Smooth muscle cell (in vitro differentiated cells): ENCODE measurements around the gene ADRA2C. TPM values are rescaled to one million over a fixed set of nuclear protein-coding genes. Genes with fewer than 3 reads are reported as not detected.

Experiments used
- DNase-seq: peaks from one replicate; lab custom pipeline; 2025; ENCODE audit not compliant: unreplicated experiment; lab: John Stamatoyannopoulos, UW
- H2AFZ ChIP-seq: fragments of 200-600 bp; sonication (generic); 2 replicates; pipeline ENCODE4 v1.6.0; 2016; ENCODE audit warnings: antibody characterized with exemption, low read depth, mild to moderate bottlenecking
- H3F3A ChIP-seq: fragments of 200-600 bp; sonication (generic); 2 replicates; pipeline ENCODE4 v1.6.0; 2017; ENCODE audit warnings: antibody characterized with exemption, low read depth
- H3K27ac ChIP-seq: fragments of 200-600 bp; sonication (generic); 2 replicates; pipeline ENCODE4 v1.5.1; 2016; ENCODE audit warnings: low read depth, mild to moderate bottlenecking
- H3K27me3 ChIP-seq: fragments of 200-600 bp; sonication (generic); 2 replicates; pipeline ENCODE4 v1.6.1; 2016; ENCODE audit warnings: low read depth, mild to moderate bottlenecking
- H3K36me3 ChIP-seq: fragments of 200-600 bp; sonication (generic); 2 replicates; pipeline ENCODE4 v1.5.1; 2016; ENCODE audit warnings: low read depth
- H3K4me1 ChIP-seq: fragments of 200-600 bp; sonication (generic); 2 replicates; pipeline ENCODE4 v1.5.1; 2016; ENCODE audit warnings: low read depth
- H3K4me2 ChIP-seq: fragments of 200-600 bp; sonication (generic); 2 replicates; pipeline ENCODE4 v1.6.0; 2016; ENCODE audit warnings: mild to moderate bottlenecking
- H3K4me3 ChIP-seq: fragments of 200-600 bp; sonication (generic); 2 replicates; pipeline ENCODE4 v1.5.1; 2016; ENCODE audit warnings: mild to moderate bottlenecking
- H3K79me2 ChIP-seq: fragments of 200-600 bp; sonication (generic); 2 replicates; pipeline ENCODE4 v1.6.0; 2016; ENCODE audit warnings: low read depth, mild to moderate bottlenecking
- H3K9ac ChIP-seq: fragments of 200-600 bp; sonication (generic); 2 replicates; pipeline ENCODE4 v1.6.0; 2016; ENCODE audit warnings: low read depth
- H3K9me3 ChIP-seq: fragments of 200-600 bp; sonication (generic); replicated peaks from 2 replicates; pipeline ENCODE4 v1.5.1; 2016; ENCODE audit warnings: low read depth
- H4K20me1 ChIP-seq: fragments of 200-600 bp; sonication (generic); 2 replicates; pipeline ENCODE4 v1.6.0; 2016; ENCODE audit warnings: low read depth
- WGBS: methylation state at CpG from one replicate; pipeline ENCODE4 v1.1.7; 2016; ENCODE audit warnings: low lambda C conversion rate; 5-methylcytosine and 5-hydroxymethylcytosine counted together
- polyA plus RNA-seq: library from polyadenylated mRNA; unstranded; fragments of >200 nt; fragmentation: Nextera tagmentation; extraction: Ambion mirVana; gene quantifications from 2 replicates; pipeline ENCODE4 v1.2.1, GENCODE V29; 2016
- total RNA-seq: library from RNA; depleted of rRNA; stranded (reverse); fragments of >200 nt; gene quantifications from 2 replicates; pipeline ENCODE4 v1.2.3, GENCODE V29; 2014
- TF ChIP-seq, protein P1 (sequence below): fragments of 200-600 bp; sonication (generic); IDR thresholded peaks from 2 replicates; pipeline ENCODE4 v1.5.1; 2017; ENCODE audit warnings: borderline replicate concordance, mild to moderate bottlenecking, antibody characterized with exemption; ENCODE audit not compliant: insufficient read depth, poor library complexity, severe bottlenecking

The ADRA2C gene
- total and polyA plus RNA-seq, 2 experiments from 2014 or later, result 0.53 to 1.6 TPM

- Histone ChIP-seq H3K4me2 (no peak overlapping the region), H3K27ac (no peak overlapping the region), H3K9me3 (no peaks in the 10 kb centered on the region), H3K4me3 (no peak overlapping the region), H3K9ac (no peak overlapping the region), H3K4me1 (no peaks in the 10 kb centered on the region), H4K20me1 (no peaks in the 10 kb centered on the region), H3K36me3 (no peaks in the 10 kb centered on the region), H3K79me2 (no peaks in the 10 kb centered on the region), H3K27me3 (no peaks in the 10 kb centered on the region), H2AFZ (no peak overlapping the region), H3F3A (no peaks in the 10 kb centered on the region)
- WGBS, result 90% methylated on average over 25 of the region's 25 CpGs
- DNase-seq, result no peak
- TF ChIP-seq, protein P1, sequence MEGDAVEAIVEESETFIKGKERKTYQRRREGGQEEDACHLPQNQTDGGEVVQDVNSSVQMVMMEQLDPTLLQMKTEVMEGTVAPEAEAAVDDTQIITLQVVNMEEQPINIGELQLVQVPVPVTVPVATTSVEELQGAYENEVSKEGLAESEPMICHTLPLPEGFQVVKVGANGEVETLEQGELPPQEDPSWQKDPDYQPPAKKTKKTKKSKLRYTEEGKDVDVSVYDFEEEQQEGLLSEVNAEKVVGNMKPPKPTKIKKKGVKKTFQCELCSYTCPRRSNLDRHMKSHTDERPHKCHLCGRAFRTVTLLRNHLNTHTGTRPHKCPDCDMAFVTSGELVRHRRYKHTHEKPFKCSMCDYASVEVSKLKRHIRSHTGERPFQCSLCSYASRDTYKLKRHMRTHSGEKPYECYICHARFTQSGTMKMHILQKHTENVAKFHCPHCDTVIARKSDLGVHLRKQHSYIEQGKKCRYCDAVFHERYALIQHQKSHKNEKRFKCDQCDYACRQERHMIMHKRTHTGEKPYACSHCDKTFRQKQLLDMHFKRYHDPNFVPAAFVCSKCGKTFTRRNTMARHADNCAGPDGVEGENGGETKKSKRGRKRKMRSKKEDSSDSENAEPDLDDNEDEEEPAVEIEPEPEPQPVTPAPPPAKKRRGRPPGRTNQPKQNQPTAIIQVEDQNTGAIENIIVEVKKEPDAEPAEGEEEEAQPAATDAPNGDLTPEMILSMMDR, result no peak
Measured at GRCh38 chr4:3781997-3782930, 16.1 kb downstream of the ADRA2C start.

DNA sequence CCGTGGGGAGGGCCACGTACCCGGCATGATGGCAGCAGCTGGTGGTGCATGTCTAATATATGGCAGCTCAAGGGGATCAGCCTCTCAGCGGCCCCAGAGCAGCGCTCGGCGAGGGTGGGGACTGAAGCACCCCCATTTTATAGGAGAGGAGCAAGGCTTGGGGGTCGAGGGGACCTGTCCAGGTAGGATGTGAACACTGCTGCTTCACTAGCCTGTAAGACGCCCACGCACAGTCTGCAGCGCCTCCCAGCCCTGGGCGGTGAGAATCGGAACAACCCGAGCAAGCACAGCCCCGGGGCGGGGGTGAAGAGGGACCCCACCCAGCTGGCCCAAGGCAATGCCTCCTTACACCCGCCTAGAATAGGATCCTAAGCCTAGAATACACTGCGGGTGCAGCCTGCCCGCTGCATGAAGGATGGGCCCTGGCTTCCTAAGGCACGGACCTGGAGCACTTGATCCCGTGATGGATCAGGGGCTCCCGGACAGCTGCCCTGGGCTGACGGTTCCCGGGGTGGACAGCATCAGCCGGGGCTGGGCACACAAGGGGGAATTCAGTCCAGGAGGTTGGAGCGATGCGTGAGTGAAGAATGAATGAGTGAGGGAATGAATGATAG is 17.6 kb downstream of the ADRA2C start:
- H3F3A ChIP-seq, result no peaks in the 10 kb centered on the region
- H3K79me2 ChIP-seq, result no peaks in the 10 kb centered on the region
- no peaks in the 10 kb centered on the region for H3K36me3 ChIP-seq
- H3K9me3 ChIP-seq, result no peaks in the 10 kb centered on the region
- DNase-seq, result no peak
- H3K27ac ChIP-seq, result no peak overlapping the region
- 54% methylated on average over 27 of the region's 27 CpGs for WGBS
- H4K20me1 ChIP-seq, result no peaks in the 10 kb centered on the region
- H3K4me3 ChIP-seq, result no peak overlapping the region
- no peak overlapping the region for H2AFZ ChIP-seq
- TF ChIP-seq, protein P1, result peak; percentile 24
- H3K4me2 ChIP-seq, result no peak overlapping the region
- H3K4me1 ChIP-seq, result no peaks in the 10 kb centered on the region
- H3K9ac ChIP-seq, result no peak overlapping the region
- no peaks in the 10 kb centered on the region for H3K27me3 ChIP-seq

- Histone ChIP-seq H3K4me3 (no peak overlapping the region), H3K27ac (no peak overlapping the region), H3K4me2 (no peak overlapping the region), H2AFZ (no peak overlapping the region), H3K27me3 (no peaks in the 10 kb centered on the region), H3K79me2 (no peaks in the 10 kb centered on the region), H4K20me1 (no peaks in the 10 kb centered on the region), H3K9ac (no peak overlapping the region), H3K36me3 (no peaks in the 10 kb centered on the region), H3K4me1 (no peaks in the 10 kb centered on the region), H3F3A (no peaks in the 10 kb centered on the region), H3K9me3 (no peaks in the 10 kb centered on the region)
- DNase-seq, result no peak
- WGBS, result 80% methylated on average over 23 of the region's 23 CpGs
- TF ChIP-seq, protein P1, result no peak
Measured at GRCh38 chr4:3784454-3785291, 18.5 kb downstream of the ADRA2C start.
